Endothelial cell (in vitro differentiated cells): ENCODE measurements around the gene MAB21L2. TPM values are rescaled to one million over a fixed set of nuclear protein-coding genes. Genes with fewer than 3 reads are reported as not detected.

Experiments used
- DNase-seq: peaks from one replicate; pipeline ENCODE4 v3.0.0; 2021; ENCODE audit warnings: low spot score
- H3K27ac Mint-ChIP-seq: one replicate; pipeline ENCODE4 v1.8.0; 2021; ENCODE audit warnings: mixed read lengths, inconsistent platforms; ENCODE audit not compliant: unreplicated experiment
- H3K27me3 Mint-ChIP-seq: one replicate; pipeline ENCODE4 v1.8.0; 2021; ENCODE audit warnings: mild to moderate bottlenecking, moderate library complexity, mixed read lengths, inconsistent platforms; ENCODE audit not compliant: unreplicated experiment
- H3K36me3 Mint-ChIP-seq: one replicate; pipeline ENCODE4 v1.8.0; 2021; ENCODE audit warnings: mild to moderate bottlenecking, low read depth, mixed read lengths, inconsistent platforms; ENCODE audit not compliant: unreplicated experiment
- H3K4me1 Mint-ChIP-seq: one replicate; pipeline ENCODE4 v1.8.0; 2021; ENCODE audit warnings: mild to moderate bottlenecking, mixed read lengths, inconsistent platforms; ENCODE audit not compliant: unreplicated experiment
- H3K4me3 Mint-ChIP-seq: one replicate; pipeline ENCODE4 v1.8.0; 2021; ENCODE audit warnings: mild to moderate bottlenecking, mixed read lengths, inconsistent platforms; ENCODE audit not compliant: unreplicated experiment
- H3K9me3 Mint-ChIP-seq: one replicate; pipeline ENCODE4 v1.8.0; 2021; ENCODE audit warnings: mixed read lengths, inconsistent platforms; ENCODE audit not compliant: unreplicated experiment
- total RNA-seq: library from RNA; stranded (reverse); fragmentation: NEBNext Ultra II Directional; extraction: Animal tissue kit (Norgen Biotek cat#: 25700); gene quantifications from one replicate; pipeline ENCODE4 v1.2.1, GENCODE V29; 2021; ENCODE audit not compliant: unreplicated experiment
- TF ChIP-seq, protein P1 (sequence below): fragments of 200-600 bp; sonication (generic); IDR thresholded peaks from one replicate; pipeline ENCODE4 v1.5.0; 2021; ENCODE audit warnings: antibody characterized with exemption; ENCODE audit not compliant: unreplicated experiment

Gene MAB21L2
- total RNA-seq, 1 donor from 2014 or later = not detected

DNA sequence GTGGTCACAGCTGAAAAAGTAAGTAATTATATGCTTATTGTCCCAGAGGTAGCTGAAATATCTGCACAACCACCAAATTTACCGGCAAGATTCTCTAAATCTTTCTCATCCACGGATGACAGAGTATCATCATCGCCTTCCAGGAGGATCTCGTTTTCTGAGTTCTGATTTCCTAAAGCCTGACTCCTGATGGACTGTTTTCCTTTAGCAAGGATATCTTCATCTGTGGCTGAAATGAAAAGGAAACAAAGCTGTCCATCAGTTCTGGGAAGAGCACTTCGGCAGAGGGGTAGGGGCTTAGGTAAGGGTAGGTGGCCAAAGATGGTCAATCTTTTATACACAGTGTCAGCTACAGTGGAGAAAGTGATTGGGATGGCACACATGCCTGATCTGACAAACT is 8.7 kb downstream of the MAB21L2 start:
- Mint-ChIP-seq H3K4me1 (peaks cover 4% of the 10 kb centered on the region), H3K27ac (no peak overlapping the region), H3K36me3 (no peaks in the 10 kb centered on the region), H3K27me3 (peaks cover under 1% of the 10 kb centered on the region), H3K4me3 (no peak overlapping the region), H3K9me3 (no peaks in the 10 kb centered on the region)
- TF ChIP-seq, protein P1, sequence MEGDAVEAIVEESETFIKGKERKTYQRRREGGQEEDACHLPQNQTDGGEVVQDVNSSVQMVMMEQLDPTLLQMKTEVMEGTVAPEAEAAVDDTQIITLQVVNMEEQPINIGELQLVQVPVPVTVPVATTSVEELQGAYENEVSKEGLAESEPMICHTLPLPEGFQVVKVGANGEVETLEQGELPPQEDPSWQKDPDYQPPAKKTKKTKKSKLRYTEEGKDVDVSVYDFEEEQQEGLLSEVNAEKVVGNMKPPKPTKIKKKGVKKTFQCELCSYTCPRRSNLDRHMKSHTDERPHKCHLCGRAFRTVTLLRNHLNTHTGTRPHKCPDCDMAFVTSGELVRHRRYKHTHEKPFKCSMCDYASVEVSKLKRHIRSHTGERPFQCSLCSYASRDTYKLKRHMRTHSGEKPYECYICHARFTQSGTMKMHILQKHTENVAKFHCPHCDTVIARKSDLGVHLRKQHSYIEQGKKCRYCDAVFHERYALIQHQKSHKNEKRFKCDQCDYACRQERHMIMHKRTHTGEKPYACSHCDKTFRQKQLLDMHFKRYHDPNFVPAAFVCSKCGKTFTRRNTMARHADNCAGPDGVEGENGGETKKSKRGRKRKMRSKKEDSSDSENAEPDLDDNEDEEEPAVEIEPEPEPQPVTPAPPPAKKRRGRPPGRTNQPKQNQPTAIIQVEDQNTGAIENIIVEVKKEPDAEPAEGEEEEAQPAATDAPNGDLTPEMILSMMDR = no peak
- DNase-seq = no peak

DNA sequence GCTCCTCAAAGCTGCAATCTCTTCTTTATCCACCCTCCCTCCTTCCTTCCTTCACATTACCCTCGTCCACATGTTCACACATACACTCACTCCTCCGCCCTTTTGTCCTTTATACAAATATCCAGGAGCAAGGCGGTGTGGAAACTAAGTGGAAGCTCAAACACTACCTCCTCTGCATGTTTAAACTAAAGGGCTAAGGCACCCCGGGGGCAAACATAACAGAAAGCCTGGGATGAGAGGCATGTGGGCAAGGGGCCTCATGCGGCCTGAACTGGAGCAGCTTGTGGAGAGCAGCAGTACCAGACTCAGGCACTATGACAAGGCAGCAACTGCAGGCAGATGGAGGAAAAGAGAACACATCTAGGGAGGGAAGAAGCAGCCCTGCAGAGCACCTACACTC is 9.5 kb downstream of the MAB21L2 start:
- no peaks in the 10 kb centered on the region for H3K9me3 Mint-ChIP-seq
- no peaks in the 10 kb centered on the region for H3K36me3 Mint-ChIP-seq
- no peak overlapping the region for H3K4me3 Mint-ChIP-seq
- H3K4me1 Mint-ChIP-seq = peaks cover 4% of the 10 kb centered on the region
- TF ChIP-seq, protein P1 = no peak
- H3K27ac Mint-ChIP-seq = no peak overlapping the region
- H3K27me3 Mint-ChIP-seq = no peaks in the 10 kb centered on the region
- no peak for DNase-seq

DNA sequence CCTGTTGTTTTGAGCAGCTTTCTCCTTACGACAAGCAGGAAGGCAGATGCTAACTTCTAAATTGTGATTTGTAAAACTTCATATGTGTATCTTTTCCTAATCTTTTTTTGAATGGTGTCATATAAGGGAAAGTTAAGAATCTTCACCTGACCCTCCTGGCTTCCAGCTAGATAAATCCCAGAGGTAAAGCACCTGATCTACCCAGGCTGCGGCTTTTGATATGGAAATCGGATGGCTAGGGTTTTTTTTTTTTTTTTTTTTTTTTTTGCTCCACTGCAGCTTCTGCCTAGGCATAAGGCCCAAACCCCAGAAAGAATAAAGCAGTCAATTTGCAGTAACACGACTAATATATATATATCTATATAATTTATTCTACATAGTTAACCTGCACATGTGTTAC is 10.0 kb downstream of the MAB21L2 start:
- no peaks in the 10 kb centered on the region for H3K27me3 Mint-ChIP-seq
- no peaks in the 10 kb centered on the region for H3K9me3 Mint-ChIP-seq
- H3K4me3 Mint-ChIP-seq = no peak overlapping the region
- no peaks in the 10 kb centered on the region for H3K36me3 Mint-ChIP-seq
- TF ChIP-seq, protein P1 = no peak
- H3K27ac Mint-ChIP-seq = no peak overlapping the region
- H3K4me1 Mint-ChIP-seq = peaks cover 4% of the 10 kb centered on the region
- no peak for DNase-seq

DNA sequence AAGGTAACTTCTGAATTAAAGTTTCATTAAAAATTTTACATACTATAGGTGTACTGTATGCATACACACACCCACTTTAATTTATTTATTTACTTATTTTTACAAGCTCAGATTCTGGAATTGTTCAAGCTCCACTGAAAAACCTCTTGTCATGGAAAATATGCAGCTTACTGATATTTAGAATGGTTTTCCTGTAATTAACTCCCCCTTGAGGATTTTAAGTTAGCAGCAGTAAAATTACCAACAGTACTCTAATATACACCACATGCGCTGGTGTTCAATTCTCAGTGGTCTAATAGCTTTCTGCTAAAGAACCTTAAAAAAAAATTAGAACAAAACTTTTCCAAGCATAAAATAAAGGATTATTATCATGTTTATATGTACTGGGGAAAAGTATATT is 12.0 kb downstream of the MAB21L2 start:
- H3K4me3 Mint-ChIP-seq = no peak overlapping the region
- H3K27ac Mint-ChIP-seq = no peak overlapping the region
- TF ChIP-seq, protein P1 = no peak
- H3K4me1 Mint-ChIP-seq = peaks cover 4% of the 10 kb centered on the region
- H3K27me3 Mint-ChIP-seq = no peaks in the 10 kb centered on the region
- H3K36me3 Mint-ChIP-seq = no peaks in the 10 kb centered on the region
- DNase-seq = no peak
- H3K9me3 Mint-ChIP-seq = no peaks in the 10 kb centered on the region

DNA sequence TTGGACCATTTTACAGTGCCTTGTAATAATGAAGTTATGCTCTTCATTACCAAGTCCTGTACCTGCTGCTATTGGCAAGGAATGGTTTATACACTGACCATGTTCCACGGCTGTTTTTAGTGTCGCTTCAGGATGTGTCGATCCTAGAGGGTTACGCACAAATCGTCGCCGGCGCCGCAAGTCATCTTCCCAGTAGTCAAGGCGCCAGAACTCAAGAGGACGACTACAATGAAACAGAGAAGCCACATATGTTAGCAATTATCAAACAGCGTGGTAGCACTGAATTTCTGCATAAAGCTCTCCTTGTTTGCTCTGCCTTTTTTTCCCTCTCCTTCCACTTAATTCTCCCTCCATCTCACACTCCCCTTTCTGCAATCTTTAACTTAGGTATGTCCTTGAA is 17.0 kb downstream of the MAB21L2 start:
- H3K27me3 Mint-ChIP-seq = no peaks in the 10 kb centered on the region
- TF ChIP-seq, protein P1 = no peak
- DNase-seq = no peak
- no peaks in the 10 kb centered on the region for H3K4me1 Mint-ChIP-seq
- H3K4me3 Mint-ChIP-seq = no peak overlapping the region
- H3K9me3 Mint-ChIP-seq = no peaks in the 10 kb centered on the region
- H3K27ac Mint-ChIP-seq = no peak overlapping the region
- H3K36me3 Mint-ChIP-seq = no peaks in the 10 kb centered on the region
